Mammary epithelial cell (primary cell): ENCODE data around the gene NCMAP.

Experiments
- EZH2 ChIP-seq: IDR thresholded peaks from 2 replicates; pipeline ENCODE4 v1.6.1; 2012; ENCODE audit warnings: low read length, inconsistent platforms, borderline replicate concordance
- TF ChIP-seq, protein P1 (sequence below), 2 donors: IDR thresholded peaks in 1 of 2; conservative IDR thresholded peaks in 1 of 2; 2 replicates each; pipeline ENCODE4 v1.5.1; 2011 to 2012; ENCODE audit warnings: inconsistent platforms in 2 of 2, low read length in 2 of 2, mild to moderate bottlenecking in 2 of 2, control low read depth in 1 of 2, low read depth in 1 of 2; ENCODE audit not compliant: insufficient read depth in 1 of 2; ENCODE audit errors: extremely low read depth in 1 of 2

DNA sequence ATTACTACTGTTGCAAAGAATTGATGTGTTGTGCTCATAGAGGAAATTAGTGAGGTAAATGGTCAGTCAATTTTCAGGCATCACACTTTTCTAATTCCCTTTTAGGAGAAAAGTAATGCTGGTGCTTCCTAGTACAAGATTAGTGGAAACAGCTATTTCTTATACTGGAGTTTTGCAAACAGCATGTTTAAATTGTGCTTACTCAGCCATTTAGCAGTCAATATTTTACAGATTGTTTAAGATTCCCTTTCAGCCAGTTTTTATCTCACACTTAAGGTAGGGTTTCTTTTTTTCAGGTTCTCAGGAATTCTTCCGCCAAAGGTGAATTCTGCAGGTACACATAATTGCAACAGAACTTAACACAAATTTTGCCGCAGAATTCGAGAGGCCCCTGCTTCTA lies 98.1 kb downstream of the NCMAP start:
- TF ChIP-seq, protein P1, sequence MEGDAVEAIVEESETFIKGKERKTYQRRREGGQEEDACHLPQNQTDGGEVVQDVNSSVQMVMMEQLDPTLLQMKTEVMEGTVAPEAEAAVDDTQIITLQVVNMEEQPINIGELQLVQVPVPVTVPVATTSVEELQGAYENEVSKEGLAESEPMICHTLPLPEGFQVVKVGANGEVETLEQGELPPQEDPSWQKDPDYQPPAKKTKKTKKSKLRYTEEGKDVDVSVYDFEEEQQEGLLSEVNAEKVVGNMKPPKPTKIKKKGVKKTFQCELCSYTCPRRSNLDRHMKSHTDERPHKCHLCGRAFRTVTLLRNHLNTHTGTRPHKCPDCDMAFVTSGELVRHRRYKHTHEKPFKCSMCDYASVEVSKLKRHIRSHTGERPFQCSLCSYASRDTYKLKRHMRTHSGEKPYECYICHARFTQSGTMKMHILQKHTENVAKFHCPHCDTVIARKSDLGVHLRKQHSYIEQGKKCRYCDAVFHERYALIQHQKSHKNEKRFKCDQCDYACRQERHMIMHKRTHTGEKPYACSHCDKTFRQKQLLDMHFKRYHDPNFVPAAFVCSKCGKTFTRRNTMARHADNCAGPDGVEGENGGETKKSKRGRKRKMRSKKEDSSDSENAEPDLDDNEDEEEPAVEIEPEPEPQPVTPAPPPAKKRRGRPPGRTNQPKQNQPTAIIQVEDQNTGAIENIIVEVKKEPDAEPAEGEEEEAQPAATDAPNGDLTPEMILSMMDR (conservative IDR thresholded peaks at IDR 0.05 in 1 of 2, IDR thresholded peaks at IDR 0.05 in 1 of 2; ENCODE audit: extremely low read depth in 1 of 2, insufficient read depth in 1 of 2, low read depth in 1 of 2, low read length in 2 of 2): no peak
- TF ChIP-seq EZH2: no peak
